Spleen (tissue), 7 donors: ENCODE data around the gene LRFN2.

Source experiments
- CTCF ChIP-seq, 11 experiments: fragments of 200-600 bp in 7 of 11; fragments of 450-650 bp in 4 of 11; sonication (generic) in 4 of 11; IDR thresholded peaks in 8 of 11; conservative IDR thresholded peaks in 3 of 11; 1 replicate in 7 of 11; 2 replicates in 4 of 11; pipeline versions ENCODE4 v1.4.0 to v1.8.0; 2016 to 2021; ENCODE audit warnings: antibody characterized with exemption in 11 of 11, inconsistent platforms in 4 of 11, mild to moderate bottlenecking in 1 of 11
- POLR2A ChIP-seq, 3 donors: fragments of 450-650 bp; IDR thresholded peaks; one replicate each; pipeline ENCODE4 v1.5.1; 2017; ENCODE audit warnings: antibody characterized with exemption in 3 of 3, mild to moderate bottlenecking in 1 of 3
- donor health status: DM: no; HTN: no; CAD: no; lungs with moderate emphysema.
- donor health status: DM: no; HTN: no; CAD: no.
- donor health status: DM: no; HTN: no; CAD: no.

GRCh38 chr6:40341726-40342125, 245.4 kb downstream of the LRFN2 start:
- TF ChIP-seq CTCF (IDR thresholded peaks at IDR 0.05 in 8 of 11, conservative IDR thresholded peaks at IDR 0.05 in 3 of 11) (no peak), POLR2A (IDR thresholded peaks at IDR 0.05) (no peak)
